HUES48 (cell line): ENCODE results near the gene DPP10.

ENCODE experiments used
- H3K27ac ChIP-seq: one replicate; pipeline ENCODE4 v1.7.0; 2013; ENCODE audit warnings: low read depth, low read length, inconsistent platforms
- H3K27me3 ChIP-seq: 2 replicates; pipeline ENCODE4 v1.6.1; 2013; ENCODE audit warnings: mild to moderate bottlenecking, low read length; ENCODE audit not compliant: control insufficient read depth, insufficient read depth
- H3K36me3 ChIP-seq: 2 replicates; pipeline ENCODE4 v1.6.1; 2013; ENCODE audit warnings: low read length; ENCODE audit not compliant: control insufficient read depth, insufficient read depth
- H3K4me1 ChIP-seq: 2 replicates; pipeline ENCODE4 v1.6.1; 2013; ENCODE audit warnings: mild to moderate bottlenecking, low read length; ENCODE audit not compliant: control insufficient read depth, insufficient read depth
- H3K4me3 ChIP-seq: 2 replicates; pipeline ENCODE4 v1.5.1; 2013; ENCODE audit warnings: mild to moderate bottlenecking, low read depth, low read length
- H3K9ac ChIP-seq: 2 replicates; pipeline ENCODE4 v1.6.1; 2013; ENCODE audit warnings: mild to moderate bottlenecking, low read depth, low read length, moderate library complexity
- H3K9me3 ChIP-seq: 2 replicates; pipeline ENCODE4 v1.6.1; 2013; ENCODE audit warnings: low read length; ENCODE audit not compliant: control insufficient read depth, insufficient read depth

The DPP10 gene

DNA sequence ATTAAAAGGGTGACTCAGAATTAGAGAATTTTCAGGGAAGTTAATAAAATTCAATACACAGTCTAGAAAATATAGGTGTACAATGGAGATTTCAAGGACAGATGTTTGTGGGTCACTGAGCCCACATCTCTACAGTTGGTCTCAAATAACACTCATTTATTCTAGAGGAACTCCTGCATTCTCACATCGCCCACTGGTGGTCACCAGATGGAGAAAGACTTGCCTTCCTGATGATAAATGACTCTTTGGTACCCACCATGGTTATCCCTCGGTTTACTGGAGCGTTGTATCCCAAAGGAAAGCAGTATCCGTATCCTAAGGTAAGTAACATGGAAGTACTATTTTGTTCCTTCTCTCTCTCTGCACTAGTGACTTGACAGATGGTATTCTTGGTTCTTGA, 1297.1 kb downstream of the DPP10 start:
- Histone ChIP-seq H3K9me3 (no peaks in the 10 kb centered on the region), H3K36me3 (no peaks in the 10 kb centered on the region), H3K9ac (no peak overlapping the region), H3K4me3 (no peak overlapping the region), H3K27ac (no peak overlapping the region), H3K27me3 (no peaks in the 10 kb centered on the region), H3K4me1 (peaks cover 3% of the 10 kb centered on the region; the same call in 1 of the 2 replicates)

- H3K4me3 ChIP-seq, result no peak overlapping the region
- no peaks in the 10 kb centered on the region for H3K9me3 ChIP-seq
- H3K27ac ChIP-seq, result no peak overlapping the region
- H3K9ac ChIP-seq, result no peak overlapping the region
- no peaks in the 10 kb centered on the region for H3K36me3 ChIP-seq
- H3K4me1 ChIP-seq, result peaks cover 3% of the 10 kb centered on the region; the same call in 1 of the 2 replicates
- H3K27me3 ChIP-seq, result no peaks in the 10 kb centered on the region
These were observed 1303.7 kb downstream of the DPP10 start for GRCh38 chr2:115746151-115746550.

GRCh38 chr2:115757286-115757685, 1314.8 kb downstream of the DPP10 start:
- H3K4me1 ChIP-seq, result peaks cover 4% of the 10 kb centered on the region; the same call in 1 of the 2 replicates
- H3K27ac ChIP-seq, result no peak overlapping the region
- no peaks in the 10 kb centered on the region for H3K9me3 ChIP-seq
- no peaks in the 10 kb centered on the region for H3K27me3 ChIP-seq
- H3K36me3 ChIP-seq, result no peaks in the 10 kb centered on the region
- no peak overlapping the region for H3K9ac ChIP-seq
- H3K4me3 ChIP-seq, result no peak overlapping the region

GRCh38 chr2:115763601-115764000, 1321.2 kb downstream of the DPP10 start:
- no peak overlapping the region for H3K9ac ChIP-seq
- no peak overlapping the region for H3K27ac ChIP-seq
- H3K9me3 ChIP-seq, result no peaks in the 10 kb centered on the region
- no peaks in the 10 kb centered on the region for H3K27me3 ChIP-seq
- no peaks in the 10 kb centered on the region for H3K36me3 ChIP-seq
- H3K4me3 ChIP-seq, result no peak overlapping the region
- no peaks in the 10 kb centered on the region for H3K4me1 ChIP-seq

DNA sequence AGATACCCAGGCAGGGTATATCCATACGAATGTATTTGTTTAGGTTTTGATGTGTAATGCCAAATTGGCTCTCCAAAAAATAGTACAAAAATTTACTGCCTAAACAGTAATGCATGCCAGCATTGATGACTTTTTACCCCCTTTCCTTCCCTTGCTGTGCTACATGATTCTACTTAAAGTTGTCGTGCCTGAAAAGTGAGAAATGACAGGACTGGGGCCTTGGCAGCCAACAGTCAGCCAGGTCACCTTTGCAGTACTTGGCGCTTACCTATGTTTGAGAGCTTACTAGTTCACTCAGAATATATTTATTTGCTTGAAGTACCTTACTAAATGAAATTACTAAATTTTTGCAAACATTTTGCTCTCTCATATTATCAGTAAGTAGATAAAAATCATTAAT, 1329.1 kb downstream of the DPP10 start:
- no peaks in the 10 kb centered on the region for H3K36me3 ChIP-seq
- no peaks in the 10 kb centered on the region for H3K27me3 ChIP-seq
- no peak overlapping the region for H3K4me3 ChIP-seq
- no peak overlapping the region for H3K9ac ChIP-seq
- H3K27ac ChIP-seq, result no peak overlapping the region
- no peaks in the 10 kb centered on the region for H3K9me3 ChIP-seq
- no peaks in the 10 kb centered on the region; the same call in 1 of the 2 replicates for H3K4me1 ChIP-seq

GRCh38 chr2:115774361-115774760, 1331.9 kb downstream of the DPP10 start:
- Histone ChIP-seq H3K4me3 (no peak overlapping the region), H3K4me1 (peaks cover 3% of the 10 kb centered on the region; the same call in 1 of the 2 replicates), H3K27ac (no peak overlapping the region), H3K9ac (no peak overlapping the region), H3K27me3 (no peaks in the 10 kb centered on the region), H3K36me3 (no peaks in the 10 kb centered on the region), H3K9me3 (no peaks in the 10 kb centered on the region)

- no peak overlapping the region for H3K4me3 ChIP-seq
- no peaks in the 10 kb centered on the region for H3K9me3 ChIP-seq
- H3K4me1 ChIP-seq, result peaks cover 3% of the 10 kb centered on the region; the same call in 1 of the 2 replicates
- H3K27ac ChIP-seq, result no peak overlapping the region
- H3K9ac ChIP-seq, result no peak overlapping the region
- H3K27me3 ChIP-seq, result no peaks in the 10 kb centered on the region
- no peaks in the 10 kb centered on the region for H3K36me3 ChIP-seq
These were observed 1336.7 kb downstream of the DPP10 start for GRCh38 chr2:115779085-115779632.

GRCh38 chr2:115782286-115782685, 1339.8 kb downstream of the DPP10 start:
- Histone ChIP-seq H3K27ac (no peak overlapping the region), H3K9me3 (no peaks in the 10 kb centered on the region), H3K4me1 (peaks cover 3% of the 10 kb centered on the region; the same call in 1 of the 2 replicates), H3K4me3 (no peak overlapping the region), H3K9ac (no peak overlapping the region), H3K36me3 (no peaks in the 10 kb centered on the region), H3K27me3 (no peaks in the 10 kb centered on the region)

DNA sequence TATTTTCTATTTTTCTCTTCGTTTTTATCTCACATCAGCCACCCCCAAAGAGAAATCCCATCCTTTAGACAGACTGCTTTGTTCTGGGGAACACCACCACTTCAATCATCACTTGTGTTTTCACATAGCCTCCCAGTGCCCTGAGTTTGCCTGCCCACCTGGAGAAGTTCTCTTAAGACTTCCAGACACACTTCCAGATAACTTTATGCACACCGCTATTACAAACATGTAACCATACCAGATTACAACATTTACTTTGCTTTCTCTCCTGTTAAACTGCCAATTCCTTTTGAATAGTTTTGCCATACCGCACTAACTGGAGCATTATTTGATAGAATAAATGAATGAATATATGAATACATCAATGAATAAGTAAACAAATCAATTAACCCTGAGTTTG, 1353.6 kb downstream of the DPP10 start:
- Histone ChIP-seq H3K36me3 (no peaks in the 10 kb centered on the region), H3K27me3 (no peaks in the 10 kb centered on the region), H3K4me3 (no peak overlapping the region), H3K27ac (no peak overlapping the region), H3K4me1 (no peaks in the 10 kb centered on the region), H3K9me3 (no peaks in the 10 kb centered on the region), H3K9ac (no peak overlapping the region)

DNA sequence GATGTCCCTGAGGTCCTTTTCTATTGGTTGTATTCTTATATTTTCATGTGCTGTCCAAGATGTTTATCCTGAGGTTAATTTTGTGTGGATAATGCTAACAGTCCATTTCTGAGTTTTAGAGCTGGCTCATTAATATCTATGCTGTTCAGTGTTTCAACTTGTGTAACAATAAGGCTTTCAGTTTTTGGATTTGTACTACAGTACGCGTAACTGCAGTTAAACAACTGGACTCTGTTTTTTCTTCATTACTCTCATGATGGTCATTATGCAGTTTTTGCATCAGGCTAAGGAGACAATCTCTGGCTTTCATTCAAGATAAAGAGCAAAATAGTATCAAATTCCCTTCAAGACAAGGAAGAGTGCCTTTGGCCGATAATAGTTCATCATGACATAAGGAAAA, 1364.8 kb downstream of the DPP10 start:
- no peaks in the 10 kb centered on the region for H3K9me3 ChIP-seq
- no peak overlapping the region for H3K9ac ChIP-seq
- H3K27ac ChIP-seq, result no peak overlapping the region
- H3K4me1 ChIP-seq, result no peaks in the 10 kb centered on the region
- no peaks in the 10 kb centered on the region for H3K36me3 ChIP-seq
- H3K4me3 ChIP-seq, result no peak overlapping the region
- no peaks in the 10 kb centered on the region for H3K27me3 ChIP-seq

DNA sequence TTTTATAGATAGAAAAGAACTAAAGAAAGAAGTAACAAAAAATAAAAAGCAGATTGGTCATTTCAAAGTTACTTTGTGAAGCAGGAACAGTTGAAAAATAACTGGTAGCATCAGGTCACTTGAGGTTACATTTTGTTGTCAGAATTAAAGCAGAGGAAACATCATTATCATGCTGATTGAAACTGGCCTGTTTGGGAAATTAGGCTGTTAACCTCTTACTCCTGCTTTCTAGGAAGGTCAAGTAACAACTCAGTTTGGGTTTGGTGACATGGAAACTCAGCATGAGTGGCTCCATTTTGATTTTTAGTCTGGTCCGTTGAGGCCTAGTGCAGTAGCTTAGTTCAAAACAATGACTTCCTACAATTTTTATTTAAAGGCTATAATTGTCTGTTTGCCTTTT, 1383.5 kb downstream of the DPP10 start:
- Histone ChIP-seq H3K27ac (no peak overlapping the region), H3K36me3 (no peaks in the 10 kb centered on the region), H3K9me3 (no peaks in the 10 kb centered on the region), H3K27me3 (no peaks in the 10 kb centered on the region), H3K9ac (no peak overlapping the region), H3K4me3 (no peak overlapping the region), H3K4me1 (peaks cover 14% of the 10 kb centered on the region)
